K562 (cell line): ENCODE results near the gene SAMD11.

Source experiments
- CBFB ChIP-seq: sonication (generic); formaldehyde crosslinking; IDR thresholded peaks from 2 replicates; pipeline ENCODE4 v1.4.0; 2020; ENCODE audit warnings: mild to moderate bottlenecking, missing genetic modification reagents
- CEBPB ChIP-seq: fragments of 450-650 bp; IDR thresholded peaks from 2 replicates; pipeline ENCODE4 v1.6.1; 2016; ENCODE audit warnings: missing genetic modification characterization, missing compliant biosample characterization
- FOXA1 ChIP-seq: fragments of 450-650 bp; IDR thresholded peaks from 2 replicates; pipeline ENCODE4 v1.6.1; 2016; ENCODE audit warnings: mild to moderate bottlenecking, borderline replicate concordance
- JUND ChIP-seq, 2 experiments: IDR thresholded peaks; 2 replicates in 1 of 2; 3 replicates in 1 of 2; pipeline ENCODE4 v1.6.1; 2011; ENCODE audit warnings: borderline replicate concordance in 2 of 2, low read depth in 2 of 2, low read length in 2 of 2, improper control_type of control experiment in 1 of 2, missing biosample characterization in 1 of 2, missing genetic modification characterization in 1 of 2, missing genetic modification reagents in 1 of 2
- MXI1 ChIP-seq: IDR thresholded peaks from 2 replicates; pipeline ENCODE4 v1.6.1; 2011; ENCODE audit warnings: low read depth, mild to moderate bottlenecking, improper control_type of control experiment, low read length
- POLR2AphosphoS5 ChIP-seq: IDR thresholded peaks from 2 replicates; pipeline ENCODE4 v1.6.1; 2011; ENCODE audit warnings: mild to moderate bottlenecking, low read depth, low read length, moderate library complexity; ENCODE audit not compliant: control insufficient read depth, insufficient read depth
- SMARCC2 ChIP-seq: fragments of 450-650 bp; IDR thresholded peaks from 2 replicates; pipeline ENCODE4 v1.6.1; 2017; ENCODE audit warnings: antibody characterized with exemption, moderate library complexity, mild to moderate bottlenecking, low read depth
- TEAD2 ChIP-seq: fragments of 450-650 bp; IDR thresholded peaks from 2 replicates; pipeline ENCODE4 v1.6.1; 2016; ENCODE audit warnings: missing genetic modification characterization, control low read depth, missing compliant biosample characterization
- U2AF1 ChIP-seq: fragments of 200-400 bp; formaldehyde crosslinking; optimal IDR thresholded peaks from 2 replicates; pipeline ENCODE3; 2017; ENCODE audit warnings: mild to moderate bottlenecking, low read depth, low read length, moderate library complexity
- TF ChIP-seq, protein P1 (sequence below): sonication (generic); formaldehyde crosslinking; IDR thresholded peaks from 2 replicates; pipeline ENCODE4 v1.8.0; 2023; ENCODE audit warnings: mild to moderate bottlenecking, missing genetic modification reagents
- TF ChIP-seq, protein P2 (sequence below): sonication (generic); formaldehyde crosslinking; IDR thresholded peaks from 2 replicates; pipeline ENCODE4 v1.8.1; 2023; ENCODE audit warnings: mild to moderate bottlenecking, missing genetic modification reagents
- TF ChIP-seq, protein P3 (sequence below), 2 experiments: fragments of 450-650 bp; formaldehyde crosslinking in 1 of 2; IDR thresholded peaks; 2 replicates each; pipeline versions ENCODE4 v1.4.0 to v1.6.1; 2014 to 2020; ENCODE audit warnings: mild to moderate bottlenecking in 2 of 2, borderline replicate concordance in 1 of 2, low read depth in 1 of 2

DNA sequence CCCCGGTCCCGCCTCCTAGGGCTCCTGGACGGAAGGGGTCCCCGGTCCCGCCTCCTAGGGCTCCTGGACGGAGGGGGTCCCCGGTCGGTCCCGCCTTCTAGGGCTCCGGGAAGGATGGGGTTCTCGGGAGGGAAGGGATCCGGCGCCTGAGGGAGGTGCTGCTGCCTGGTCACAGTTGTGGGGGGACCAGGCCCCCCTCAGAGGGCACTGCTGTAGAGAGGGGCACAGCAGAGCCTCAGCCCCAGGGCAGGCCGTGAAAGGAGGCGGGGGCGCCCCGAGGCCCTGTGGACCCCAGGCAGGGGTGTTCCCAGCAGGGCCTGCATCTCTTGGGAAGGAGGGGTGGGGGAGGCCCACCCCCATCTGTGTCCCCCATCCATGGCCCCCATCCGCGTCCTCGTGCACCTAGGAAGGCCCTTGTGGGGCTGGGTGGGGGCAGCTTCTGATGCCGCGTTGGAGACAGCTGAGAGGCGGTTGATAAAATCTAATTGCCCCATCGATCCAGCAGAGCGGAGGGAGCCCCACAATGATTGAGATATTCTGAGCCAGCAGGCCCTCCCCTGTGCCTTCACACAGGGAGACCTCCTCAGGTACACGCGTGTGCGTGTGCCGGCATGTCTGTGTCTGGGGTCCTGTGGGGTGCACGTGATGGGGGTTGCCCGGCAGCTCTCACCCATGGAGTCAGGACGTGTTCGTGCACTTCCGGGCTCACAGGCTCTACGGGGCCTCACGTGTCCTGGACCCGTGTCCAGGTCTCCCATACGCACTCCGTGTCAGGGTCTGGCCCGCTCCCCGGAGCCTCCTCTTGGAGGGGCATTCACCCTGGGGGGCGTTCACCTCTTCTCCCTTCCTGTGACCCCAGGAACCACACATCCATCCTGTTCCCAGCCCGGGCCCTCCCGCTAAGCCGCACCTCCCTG is 12.9 kb downstream of the SAMD11 start:
- TF ChIP-seq, protein P1, sequence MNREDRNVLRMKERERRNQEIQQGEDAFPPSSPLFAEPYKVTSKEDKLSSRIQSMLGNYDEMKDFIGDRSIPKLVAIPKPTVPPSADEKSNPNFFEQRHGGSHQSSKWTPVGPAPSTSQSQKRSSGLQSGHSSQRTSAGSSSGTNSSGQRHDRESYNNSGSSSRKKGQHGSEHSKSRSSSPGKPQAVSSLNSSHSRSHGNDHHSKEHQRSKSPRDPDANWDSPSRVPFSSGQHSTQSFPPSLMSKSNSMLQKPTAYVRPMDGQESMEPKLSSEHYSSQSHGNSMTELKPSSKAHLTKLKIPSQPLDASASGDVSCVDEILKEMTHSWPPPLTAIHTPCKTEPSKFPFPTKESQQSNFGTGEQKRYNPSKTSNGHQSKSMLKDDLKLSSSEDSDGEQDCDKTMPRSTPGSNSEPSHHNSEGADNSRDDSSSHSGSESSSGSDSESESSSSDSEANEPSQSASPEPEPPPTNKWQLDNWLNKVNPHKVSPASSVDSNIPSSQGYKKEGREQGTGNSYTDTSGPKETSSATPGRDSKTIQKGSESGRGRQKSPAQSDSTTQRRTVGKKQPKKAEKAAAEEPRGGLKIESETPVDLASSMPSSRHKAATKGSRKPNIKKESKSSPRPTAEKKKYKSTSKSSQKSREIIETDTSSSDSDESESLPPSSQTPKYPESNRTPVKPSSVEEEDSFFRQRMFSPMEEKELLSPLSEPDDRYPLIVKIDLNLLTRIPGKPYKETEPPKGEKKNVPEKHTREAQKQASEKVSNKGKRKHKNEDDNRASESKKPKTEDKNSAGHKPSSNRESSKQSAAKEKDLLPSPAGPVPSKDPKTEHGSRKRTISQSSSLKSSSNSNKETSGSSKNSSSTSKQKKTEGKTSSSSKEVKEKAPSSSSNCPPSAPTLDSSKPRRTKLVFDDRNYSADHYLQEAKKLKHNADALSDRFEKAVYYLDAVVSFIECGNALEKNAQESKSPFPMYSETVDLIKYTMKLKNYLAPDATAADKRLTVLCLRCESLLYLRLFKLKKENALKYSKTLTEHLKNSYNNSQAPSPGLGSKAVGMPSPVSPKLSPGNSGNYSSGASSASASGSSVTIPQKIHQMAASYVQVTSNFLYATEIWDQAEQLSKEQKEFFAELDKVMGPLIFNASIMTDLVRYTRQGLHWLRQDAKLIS, result no peak
- TF ChIP-seq, protein P2, sequence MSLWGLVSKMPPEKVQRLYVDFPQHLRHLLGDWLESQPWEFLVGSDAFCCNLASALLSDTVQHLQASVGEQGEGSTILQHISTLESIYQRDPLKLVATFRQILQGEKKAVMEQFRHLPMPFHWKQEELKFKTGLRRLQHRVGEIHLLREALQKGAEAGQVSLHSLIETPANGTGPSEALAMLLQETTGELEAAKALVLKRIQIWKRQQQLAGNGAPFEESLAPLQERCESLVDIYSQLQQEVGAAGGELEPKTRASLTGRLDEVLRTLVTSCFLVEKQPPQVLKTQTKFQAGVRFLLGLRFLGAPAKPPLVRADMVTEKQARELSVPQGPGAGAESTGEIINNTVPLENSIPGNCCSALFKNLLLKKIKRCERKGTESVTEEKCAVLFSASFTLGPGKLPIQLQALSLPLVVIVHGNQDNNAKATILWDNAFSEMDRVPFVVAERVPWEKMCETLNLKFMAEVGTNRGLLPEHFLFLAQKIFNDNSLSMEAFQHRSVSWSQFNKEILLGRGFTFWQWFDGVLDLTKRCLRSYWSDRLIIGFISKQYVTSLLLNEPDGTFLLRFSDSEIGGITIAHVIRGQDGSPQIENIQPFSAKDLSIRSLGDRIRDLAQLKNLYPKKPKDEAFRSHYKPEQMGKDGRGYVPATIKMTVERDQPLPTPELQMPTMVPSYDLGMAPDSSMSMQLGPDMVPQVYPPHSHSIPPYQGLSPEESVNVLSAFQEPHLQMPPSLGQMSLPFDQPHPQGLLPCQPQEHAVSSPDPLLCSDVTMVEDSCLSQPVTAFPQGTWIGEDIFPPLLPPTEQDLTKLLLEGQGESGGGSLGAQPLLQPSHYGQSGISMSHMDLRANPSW (CRISPR knock-in tag), result no peak
- no peak for TF ChIP-seq FOXA1
- TF ChIP-seq CEBPB (tag), result no peak
- no peak for TF ChIP-seq MXI1
- no peak for TF ChIP-seq SMARCC2
- TF ChIP-seq, protein P3, sequence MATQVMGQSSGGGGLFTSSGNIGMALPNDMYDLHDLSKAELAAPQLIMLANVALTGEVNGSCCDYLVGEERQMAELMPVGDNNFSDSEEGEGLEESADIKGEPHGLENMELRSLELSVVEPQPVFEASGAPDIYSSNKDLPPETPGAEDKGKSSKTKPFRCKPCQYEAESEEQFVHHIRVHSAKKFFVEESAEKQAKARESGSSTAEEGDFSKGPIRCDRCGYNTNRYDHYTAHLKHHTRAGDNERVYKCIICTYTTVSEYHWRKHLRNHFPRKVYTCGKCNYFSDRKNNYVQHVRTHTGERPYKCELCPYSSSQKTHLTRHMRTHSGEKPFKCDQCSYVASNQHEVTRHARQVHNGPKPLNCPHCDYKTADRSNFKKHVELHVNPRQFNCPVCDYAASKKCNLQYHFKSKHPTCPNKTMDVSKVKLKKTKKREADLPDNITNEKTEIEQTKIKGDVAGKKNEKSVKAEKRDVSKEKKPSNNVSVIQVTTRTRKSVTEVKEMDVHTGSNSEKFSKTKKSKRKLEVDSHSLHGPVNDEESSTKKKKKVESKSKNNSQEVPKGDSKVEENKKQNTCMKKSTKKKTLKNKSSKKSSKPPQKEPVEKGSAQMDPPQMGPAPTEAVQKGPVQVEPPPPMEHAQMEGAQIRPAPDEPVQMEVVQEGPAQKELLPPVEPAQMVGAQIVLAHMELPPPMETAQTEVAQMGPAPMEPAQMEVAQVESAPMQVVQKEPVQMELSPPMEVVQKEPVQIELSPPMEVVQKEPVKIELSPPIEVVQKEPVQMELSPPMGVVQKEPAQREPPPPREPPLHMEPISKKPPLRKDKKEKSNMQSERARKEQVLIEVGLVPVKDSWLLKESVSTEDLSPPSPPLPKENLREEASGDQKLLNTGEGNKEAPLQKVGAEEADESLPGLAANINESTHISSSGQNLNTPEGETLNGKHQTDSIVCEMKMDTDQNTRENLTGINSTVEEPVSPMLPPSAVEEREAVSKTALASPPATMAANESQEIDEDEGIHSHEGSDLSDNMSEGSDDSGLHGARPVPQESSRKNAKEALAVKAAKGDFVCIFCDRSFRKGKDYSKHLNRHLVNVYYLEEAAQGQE (IDR thresholded peaks at IDR 0.05; ENCODE audit: borderline replicate concordance), result no peak
- TF ChIP-seq, protein P3 (CRISPR knock-in tag; IDR thresholded peaks at IDR 0.05; ENCODE audit: low read depth), result no peak
- no peak for TF ChIP-seq JUND (IDR thresholded peaks at IDR 0.05; ENCODE audit: borderline replicate concordance, low read depth, low read length)
- TF ChIP-seq JUND (tag; IDR thresholded peaks at IDR 0.05; ENCODE audit: borderline replicate concordance, low read depth, low read length), result no peak
- TF ChIP-seq CBFB (CRISPR knock-in tag), result no peak
- TF ChIP-seq U2AF1, result no peak
- TF ChIP-seq POLR2AphosphoS5, result no peak
- TF ChIP-seq TEAD2, result no peak
